Measurements from ENCODE around the gene FOXO6. TPM values are rescaled to one million over a fixed set of nuclear protein-coding genes. Genes with fewer than 3 reads are reported as not detected.

Gene FOXO6
- total RNA-seq, 1 donor from 2014 or later, result 2.8 TPM

DNA sequence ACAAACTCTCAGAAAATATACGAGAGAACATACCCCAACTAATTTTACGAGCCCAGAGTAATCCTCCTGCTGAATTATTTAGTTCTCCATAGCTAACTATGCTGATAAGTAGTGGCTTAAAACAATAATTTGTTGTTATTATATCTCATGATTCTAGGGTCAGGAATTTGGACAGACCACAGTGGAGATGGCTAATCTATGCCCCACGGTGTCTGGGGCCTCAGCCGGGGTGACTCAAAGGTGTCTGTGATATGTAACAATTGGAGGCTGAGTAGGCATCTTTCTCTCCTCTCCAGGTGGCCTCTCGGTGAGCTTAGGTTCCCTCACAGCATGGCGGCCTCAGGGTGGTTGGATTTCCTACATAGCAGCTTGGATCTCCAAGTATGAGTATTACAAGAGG, 35.4 kb upstream of the FOXO6 start:
- Mint-ChIP-seq H3K27me3 (peaks cover 5% of the 10 kb centered on the region), H3K36me3 (ENCODE audit: insufficient read depth) (no peaks in the 10 kb centered on the region), H3K9me3 (ENCODE audit: low read depth) (no peaks in the 10 kb centered on the region), H3K4me3 (ENCODE audit: low read depth) (no peak overlapping the region), H3K27ac (no peak overlapping the region), H3K4me1 (ENCODE audit: low read depth) (no peaks in the 10 kb centered on the region)
- DNase-seq (ENCODE audit: low spot score, unreplicated experiment), result no peak
- TF ChIP-seq, protein P1, sequence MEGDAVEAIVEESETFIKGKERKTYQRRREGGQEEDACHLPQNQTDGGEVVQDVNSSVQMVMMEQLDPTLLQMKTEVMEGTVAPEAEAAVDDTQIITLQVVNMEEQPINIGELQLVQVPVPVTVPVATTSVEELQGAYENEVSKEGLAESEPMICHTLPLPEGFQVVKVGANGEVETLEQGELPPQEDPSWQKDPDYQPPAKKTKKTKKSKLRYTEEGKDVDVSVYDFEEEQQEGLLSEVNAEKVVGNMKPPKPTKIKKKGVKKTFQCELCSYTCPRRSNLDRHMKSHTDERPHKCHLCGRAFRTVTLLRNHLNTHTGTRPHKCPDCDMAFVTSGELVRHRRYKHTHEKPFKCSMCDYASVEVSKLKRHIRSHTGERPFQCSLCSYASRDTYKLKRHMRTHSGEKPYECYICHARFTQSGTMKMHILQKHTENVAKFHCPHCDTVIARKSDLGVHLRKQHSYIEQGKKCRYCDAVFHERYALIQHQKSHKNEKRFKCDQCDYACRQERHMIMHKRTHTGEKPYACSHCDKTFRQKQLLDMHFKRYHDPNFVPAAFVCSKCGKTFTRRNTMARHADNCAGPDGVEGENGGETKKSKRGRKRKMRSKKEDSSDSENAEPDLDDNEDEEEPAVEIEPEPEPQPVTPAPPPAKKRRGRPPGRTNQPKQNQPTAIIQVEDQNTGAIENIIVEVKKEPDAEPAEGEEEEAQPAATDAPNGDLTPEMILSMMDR (IDR thresholded peaks at IDR 0.05; ENCODE audit: unreplicated experiment), result no peak

DNA sequence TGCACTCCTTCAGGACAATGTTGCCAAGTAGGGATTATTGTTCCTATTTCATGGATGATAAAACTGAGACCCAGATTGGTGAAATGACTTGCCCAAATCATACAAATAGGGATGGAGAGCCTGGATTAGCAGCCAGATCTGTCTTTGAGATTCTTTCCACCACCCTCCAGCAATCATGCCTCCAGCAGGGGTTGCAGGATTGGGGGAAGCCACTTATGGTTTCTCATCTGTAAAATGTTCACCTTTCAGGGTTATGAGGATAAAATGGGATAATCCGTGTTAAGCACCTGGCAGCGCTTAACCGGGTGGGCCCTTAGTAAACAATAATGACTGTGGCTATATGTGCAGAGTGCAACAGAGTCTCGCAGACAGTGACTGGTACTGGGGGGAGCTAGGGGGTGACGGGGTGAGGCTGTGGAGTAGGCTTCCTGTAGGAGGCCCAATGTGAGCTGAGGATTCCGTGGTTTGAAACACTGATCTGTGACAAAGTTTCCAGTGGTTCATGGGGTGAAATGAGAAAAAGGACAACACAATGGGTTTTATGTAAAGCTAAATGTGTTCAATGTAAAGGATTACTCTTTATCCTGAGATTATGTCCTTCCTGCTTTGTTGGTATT, 33.7 kb upstream of the FOXO6 start:
- Mint-ChIP-seq H3K27ac (no peak overlapping the region), H3K4me3 (ENCODE audit: low read depth) (no peak overlapping the region), H3K27me3 (peaks cover 5% of the 10 kb centered on the region), H3K36me3 (ENCODE audit: insufficient read depth) (no peaks in the 10 kb centered on the region), H3K9me3 (ENCODE audit: low read depth) (no peaks in the 10 kb centered on the region), H3K4me1 (ENCODE audit: low read depth) (no peaks in the 10 kb centered on the region)
- DNase-seq (ENCODE audit: low spot score, unreplicated experiment), result no peak
- TF ChIP-seq, protein P1 (IDR thresholded peaks at IDR 0.05; ENCODE audit: unreplicated experiment), result no peak

DNA sequence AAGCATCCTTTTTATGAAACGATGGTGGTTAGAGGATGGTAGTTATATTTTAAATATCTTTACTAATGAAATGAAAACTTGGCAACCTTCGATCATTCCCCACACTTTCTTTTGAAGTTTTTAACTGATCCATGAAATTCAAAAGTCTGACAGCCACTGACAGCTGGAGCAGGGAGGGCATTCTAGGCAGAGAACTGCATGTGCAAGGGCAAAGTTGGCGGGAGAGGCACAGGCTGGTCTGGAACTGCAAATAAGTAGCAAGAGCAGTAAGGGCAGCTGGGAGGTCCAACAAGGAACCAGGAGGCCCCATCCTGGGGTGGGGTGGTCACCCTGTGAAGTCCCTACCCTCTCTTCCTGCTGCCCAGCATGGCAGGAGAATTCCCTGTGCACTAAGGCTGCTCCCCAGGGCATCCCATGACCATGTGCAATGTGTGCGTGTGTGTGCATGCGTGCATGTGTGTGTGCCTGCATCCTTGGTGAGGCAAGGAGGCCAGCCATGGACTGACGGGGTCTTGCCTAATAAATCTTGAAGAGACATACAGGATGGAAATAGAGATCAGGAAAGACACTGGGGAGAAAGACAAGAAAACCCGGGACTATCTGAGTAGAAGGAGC, 33.1 kb upstream of the FOXO6 start:
- Mint-ChIP-seq H3K4me3 (ENCODE audit: low read depth) (no peak overlapping the region), H3K4me1 (ENCODE audit: low read depth) (peaks cover 2% of the 10 kb centered on the region), H3K36me3 (ENCODE audit: insufficient read depth) (no peaks in the 10 kb centered on the region), H3K27ac (no peak overlapping the region), H3K27me3 (peaks cover 7% of the 10 kb centered on the region), H3K9me3 (ENCODE audit: low read depth) (peaks cover 2% of the 10 kb centered on the region)
- TF ChIP-seq, protein P1 (IDR thresholded peaks at IDR 0.05; ENCODE audit: unreplicated experiment), result no peak
- DNase-seq (ENCODE audit: low spot score, unreplicated experiment), result no peak

DNA sequence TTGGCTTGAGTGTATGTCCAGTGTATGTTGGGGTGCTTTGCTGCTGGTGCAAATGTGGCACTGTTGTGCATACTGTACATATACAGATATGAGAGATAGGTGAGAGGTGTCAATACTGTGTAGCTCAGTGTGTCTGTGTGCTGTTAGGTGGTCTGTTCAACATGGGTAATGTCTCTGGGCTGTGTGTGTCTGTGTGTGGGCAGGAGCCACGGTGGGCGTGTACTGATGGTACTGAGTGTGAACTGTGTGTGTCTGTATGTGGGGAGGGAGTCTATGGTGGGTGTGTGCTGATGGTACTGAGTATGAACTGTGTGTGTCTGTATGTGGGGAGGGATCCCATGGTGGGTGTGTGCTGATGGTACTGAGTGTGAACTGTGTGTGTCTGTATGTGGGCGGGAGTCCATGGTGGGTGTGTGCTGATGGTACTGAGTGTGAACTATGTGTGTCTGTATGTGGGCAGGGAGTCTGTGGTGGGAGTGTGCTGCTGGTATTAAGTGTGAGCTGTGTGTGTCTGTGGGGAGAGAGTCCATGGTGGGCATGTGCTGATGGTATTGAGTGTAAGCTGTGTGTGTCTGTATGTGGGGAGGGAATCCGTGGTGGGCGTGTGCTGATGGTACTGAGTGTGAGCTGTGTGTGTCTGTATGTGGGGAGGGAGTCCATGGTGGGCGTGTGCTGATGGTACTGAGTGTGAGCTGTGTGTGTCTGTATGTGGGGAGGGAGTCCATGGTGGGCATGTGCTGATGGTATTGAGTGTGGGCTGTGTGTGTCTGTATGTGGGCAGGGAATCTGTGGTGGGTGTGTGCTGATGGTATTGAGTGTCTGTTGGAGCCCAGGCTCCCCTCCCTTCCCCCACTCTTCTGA, 32.2 kb upstream of the FOXO6 start:
- Mint-ChIP-seq H3K27ac (no peak overlapping the region), H3K9me3 (ENCODE audit: low read depth) (peaks cover 3% of the 10 kb centered on the region), H3K27me3 (peaks cover 8% of the 10 kb centered on the region), H3K4me3 (ENCODE audit: low read depth) (no peak overlapping the region), H3K4me1 (ENCODE audit: low read depth) (peaks cover 2% of the 10 kb centered on the region), H3K36me3 (ENCODE audit: insufficient read depth) (no peaks in the 10 kb centered on the region)
- no peak for DNase-seq (ENCODE audit: low spot score, unreplicated experiment)
- TF ChIP-seq, protein P1 (IDR thresholded peaks at IDR 0.05; ENCODE audit: unreplicated experiment), result no peak

All from progenitor cell of endocrine pancreas (in vitro differentiated cells).